ENCODE measurements around the gene RTN4.
"Not testable (repeated sequence)": the region's sequence is repeated elsewhere in the genome, so short reads cannot be mapped to it uniquely, and the experiment has no call there.

RTN4 gene

DNA sequence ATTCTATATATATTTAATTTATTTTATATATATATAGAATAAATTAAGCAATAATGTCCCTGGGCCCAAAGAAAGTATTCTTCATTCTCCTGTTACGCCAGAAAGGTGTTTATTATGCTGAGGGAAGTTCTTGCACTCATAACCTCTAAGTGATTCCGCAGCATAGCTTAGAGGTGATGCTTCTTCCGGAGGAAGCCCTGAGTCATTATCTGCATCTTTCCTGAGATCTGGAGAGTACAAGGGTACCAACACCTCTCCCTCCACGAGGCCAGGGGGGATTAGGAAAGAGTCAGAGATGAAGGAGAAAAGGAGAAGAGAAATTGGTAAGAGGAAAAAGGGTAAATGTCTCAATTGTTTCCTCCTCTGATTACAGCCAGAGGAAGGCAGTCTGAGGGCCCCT lies 43.1 kb upstream of the RTN4 start:
- in situ Hi-C loops (cut with MboI; ENCODE audit: low sequenced_read_pairs, unreplicated experiment) = no loop called here
- TF ChIP-seq, protein P1, sequence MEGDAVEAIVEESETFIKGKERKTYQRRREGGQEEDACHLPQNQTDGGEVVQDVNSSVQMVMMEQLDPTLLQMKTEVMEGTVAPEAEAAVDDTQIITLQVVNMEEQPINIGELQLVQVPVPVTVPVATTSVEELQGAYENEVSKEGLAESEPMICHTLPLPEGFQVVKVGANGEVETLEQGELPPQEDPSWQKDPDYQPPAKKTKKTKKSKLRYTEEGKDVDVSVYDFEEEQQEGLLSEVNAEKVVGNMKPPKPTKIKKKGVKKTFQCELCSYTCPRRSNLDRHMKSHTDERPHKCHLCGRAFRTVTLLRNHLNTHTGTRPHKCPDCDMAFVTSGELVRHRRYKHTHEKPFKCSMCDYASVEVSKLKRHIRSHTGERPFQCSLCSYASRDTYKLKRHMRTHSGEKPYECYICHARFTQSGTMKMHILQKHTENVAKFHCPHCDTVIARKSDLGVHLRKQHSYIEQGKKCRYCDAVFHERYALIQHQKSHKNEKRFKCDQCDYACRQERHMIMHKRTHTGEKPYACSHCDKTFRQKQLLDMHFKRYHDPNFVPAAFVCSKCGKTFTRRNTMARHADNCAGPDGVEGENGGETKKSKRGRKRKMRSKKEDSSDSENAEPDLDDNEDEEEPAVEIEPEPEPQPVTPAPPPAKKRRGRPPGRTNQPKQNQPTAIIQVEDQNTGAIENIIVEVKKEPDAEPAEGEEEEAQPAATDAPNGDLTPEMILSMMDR (IDR thresholded peaks at IDR 0.05; ENCODE audit: borderline replicate concordance, control extremely low read depth, extremely low read depth, insufficient read depth, missing control alignments) = no peak
- no peak for DNase-seq (ENCODE audit: low spot score)

DNA sequence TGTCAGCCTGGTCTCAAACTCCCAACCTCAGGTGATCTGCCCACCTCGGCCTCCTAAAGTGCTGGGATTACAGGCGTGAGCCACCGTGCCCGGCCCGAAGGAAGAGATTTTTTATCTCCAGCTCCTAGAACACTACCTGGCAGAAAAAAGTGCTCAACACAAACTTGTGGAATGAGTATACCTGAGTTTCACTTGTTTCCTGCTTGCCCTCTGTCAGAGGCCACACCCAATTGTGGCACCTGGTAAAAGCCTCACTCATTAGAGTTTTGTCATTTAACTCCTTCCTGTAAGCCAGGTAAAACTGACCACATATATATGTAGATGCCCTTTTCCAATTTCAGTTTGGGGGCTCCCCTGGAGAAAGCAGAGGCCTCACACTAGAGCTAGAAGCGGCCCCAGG lies 42.2 kb upstream of the RTN4 start:
- TF ChIP-seq, protein P1 (IDR thresholded peaks at IDR 0.05; ENCODE audit: borderline replicate concordance, control extremely low read depth, extremely low read depth, insufficient read depth, missing control alignments) = no peak
- in situ Hi-C loops (cut with MboI; ENCODE audit: low sequenced_read_pairs, unreplicated experiment) = no loop called here
- DNase-seq (ENCODE audit: low spot score) = no peak

DNA sequence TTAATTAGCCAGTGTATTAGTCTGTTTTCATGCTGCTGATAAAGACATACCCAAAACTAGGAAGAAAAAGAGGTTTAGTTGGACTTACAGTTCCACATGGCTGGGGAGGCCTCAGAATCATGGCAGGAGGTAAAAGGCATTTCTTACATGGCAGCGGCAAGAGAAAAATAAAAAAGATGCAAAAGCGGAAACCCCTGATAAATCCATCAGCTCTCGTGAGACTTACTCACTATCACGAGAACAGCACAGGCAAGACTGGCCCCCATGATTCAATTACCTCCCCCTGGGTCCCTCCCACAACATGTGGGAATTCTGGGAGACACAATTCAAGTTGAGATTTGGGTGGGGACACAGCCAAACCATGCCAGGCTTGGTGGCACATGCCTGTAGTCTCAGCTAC lies 41.4 kb upstream of the RTN4 start:
- in situ Hi-C loops (cut with MboI; ENCODE audit: low sequenced_read_pairs, unreplicated experiment) = not testable (repeated sequence)

DNA sequence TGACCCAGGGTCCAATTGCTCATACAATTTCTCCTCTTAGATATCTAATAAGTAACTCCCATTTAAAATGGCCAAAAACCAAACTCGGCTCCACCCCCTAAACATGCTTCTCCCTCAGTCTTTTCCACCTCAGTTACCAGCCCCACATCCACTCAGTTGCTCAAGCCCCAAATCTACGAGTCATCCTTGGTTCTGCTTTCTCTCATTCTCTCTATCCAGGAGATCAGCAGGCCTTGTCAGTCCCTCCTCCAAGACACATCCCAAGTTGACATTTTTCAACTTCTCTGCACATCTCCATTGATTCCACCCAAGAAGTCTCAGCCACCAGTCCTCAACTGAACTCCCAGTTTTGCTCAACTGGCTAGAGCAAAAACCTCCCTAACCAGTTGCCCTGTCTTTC lies 40.5 kb upstream of the RTN4 start:
- DNase-seq (ENCODE audit: low spot score) = no peak
- in situ Hi-C loops (cut with MboI; ENCODE audit: low sequenced_read_pairs, unreplicated experiment) = no loop called here
- TF ChIP-seq, protein P1 (IDR thresholded peaks at IDR 0.05; ENCODE audit: borderline replicate concordance, control extremely low read depth, extremely low read depth, insufficient read depth, missing control alignments) = no peak

More for the DNA sequence above, 41.4 kb upstream of the RTN4 start:
- not testable (repeated sequence) for DNase-seq (ENCODE audit: low spot score)

DNA sequence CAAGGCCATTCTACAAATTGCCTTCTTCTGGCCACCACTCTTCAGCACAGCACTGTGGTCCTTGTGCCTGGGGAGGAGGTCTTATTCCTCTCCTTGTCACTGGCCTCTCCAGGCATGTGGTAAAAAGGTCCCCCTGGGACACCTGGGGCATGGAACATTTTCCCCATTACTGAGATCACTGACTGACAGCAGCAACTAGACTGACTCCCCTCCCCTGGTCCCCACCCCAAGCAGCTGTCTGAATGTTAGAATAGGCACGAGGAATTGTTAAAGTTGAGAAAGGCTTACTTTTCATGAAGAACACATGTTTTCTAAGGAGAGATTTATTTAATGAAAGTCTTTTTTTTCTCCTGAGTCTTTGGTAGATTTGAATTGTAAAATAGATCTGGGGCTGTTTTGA lies 39.5 kb upstream of the RTN4 start:
- in situ Hi-C loops (cut with MboI; ENCODE audit: low sequenced_read_pairs, unreplicated experiment) = no loop called here
- no peak for DNase-seq (ENCODE audit: low spot score)
- TF ChIP-seq, protein P1 (IDR thresholded peaks at IDR 0.05; ENCODE audit: borderline replicate concordance, control extremely low read depth, extremely low read depth, insufficient read depth, missing control alignments) = no peak

DNA sequence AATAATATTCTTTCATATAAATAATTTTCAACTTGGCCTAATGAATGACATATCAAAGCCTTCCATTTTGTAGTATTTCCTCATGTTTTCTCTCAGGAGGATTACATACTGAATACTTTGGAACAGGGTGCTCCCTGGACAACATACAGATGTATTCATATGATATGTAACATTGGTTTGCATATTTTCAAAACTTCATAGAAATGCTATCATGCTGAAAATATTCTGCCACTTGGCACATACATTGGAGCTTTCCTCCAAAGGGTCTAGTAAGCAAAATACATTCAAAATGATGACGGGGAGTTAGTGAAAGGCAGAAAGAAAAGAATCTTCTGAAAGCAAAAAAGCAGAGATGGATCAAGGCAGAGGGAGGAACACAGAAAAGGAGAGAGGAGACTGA lies 38.1 kb upstream of the RTN4 start:
- DNase-seq (ENCODE audit: low spot score) = no peak
- in situ Hi-C loops (cut with MboI; ENCODE audit: low sequenced_read_pairs, unreplicated experiment) = no loop called here
- TF ChIP-seq, protein P1 (IDR thresholded peaks at IDR 0.05; ENCODE audit: borderline replicate concordance, control extremely low read depth, extremely low read depth, insufficient read depth, missing control alignments) = no peak

DNA sequence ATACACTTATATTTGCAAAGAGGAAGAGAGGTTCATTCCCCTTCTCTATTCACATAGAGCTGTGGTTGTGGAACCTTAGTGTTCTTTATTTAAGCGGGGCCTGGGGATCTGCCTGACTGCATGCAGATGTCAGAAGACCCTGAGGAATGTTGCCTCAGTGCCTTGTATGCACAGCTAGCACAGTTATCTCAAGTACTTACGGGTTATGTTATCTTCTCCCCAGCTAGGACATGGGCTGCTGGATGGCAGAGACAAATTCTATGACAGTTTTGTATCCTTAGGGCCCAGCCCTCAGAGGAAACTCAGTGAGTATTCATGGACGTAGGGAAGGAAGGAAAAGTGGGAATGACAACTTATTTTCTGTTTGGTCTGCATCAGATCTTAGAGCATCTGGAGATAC lies 37.7 kb upstream of the RTN4 start:
- no peak for DNase-seq (ENCODE audit: low spot score)
- in situ Hi-C loops (cut with MboI; ENCODE audit: low sequenced_read_pairs, unreplicated experiment) = no loop called here
- TF ChIP-seq, protein P1 (IDR thresholded peaks at IDR 0.05; ENCODE audit: borderline replicate concordance, control extremely low read depth, extremely low read depth, insufficient read depth, missing control alignments) = no peak

All from GM13976 (cell line).